GM23248 (cell line): ENCODE measurements around the gene RASEF. TPM values are rescaled to one million over a fixed set of nuclear protein-coding genes. Genes with fewer than 3 reads are reported as not detected.
"Not testable (repeated sequence)": the region's sequence is repeated elsewhere in the genome, so short reads cannot be mapped to it uniquely, and the experiment has no call there.

Source experiments
- DNase-seq: peaks from one replicate; pipeline ENCODE4 v3.0.0-alpha.2; 2015
- H2AFZ ChIP-seq: fragments of 200-600 bp; sonication (generic); 2 replicates; pipeline ENCODE4 v1.6.1; 2016; ENCODE audit warnings: antibody characterized with exemption
- H3F3A ChIP-seq: fragments of 200-600 bp; sonication (generic); 2 replicates; pipeline ENCODE4 v1.6.1; 2016; ENCODE audit warnings: mild to moderate bottlenecking, antibody characterized with exemption, mixed run types; ENCODE audit not compliant: insufficient read depth
- H3K27ac ChIP-seq: fragments of 200-600 bp; sonication (generic); 2 replicates; pipeline ENCODE4 v1.5.1; 2016; ENCODE audit warnings: mild to moderate bottlenecking
- H3K27me3 ChIP-seq: fragments of 200-600 bp; sonication (generic); replicated peaks from 2 replicates; pipeline ENCODE4 v1.6.1; 2016; ENCODE audit warnings: mild to moderate bottlenecking; ENCODE audit not compliant: insufficient read depth
- H3K36me3 ChIP-seq: fragments of 200-600 bp; sonication (generic); 2 replicates; pipeline ENCODE4 v1.6.1; 2016; ENCODE audit warnings: low read depth, mild to moderate bottlenecking
- H3K4me1 ChIP-seq: fragments of 200-600 bp; sonication (generic); 2 replicates; pipeline ENCODE4 v1.6.1; 2016; ENCODE audit warnings: mild to moderate bottlenecking; ENCODE audit not compliant: insufficient read depth
- H3K4me2 ChIP-seq: fragments of 200-600 bp; sonication (generic); one replicate; pipeline ENCODE4 v1.6.1; 2016; ENCODE audit warnings: mild to moderate bottlenecking; ENCODE audit not compliant: unreplicated experiment
- H3K4me3 ChIP-seq: fragments of 200-600 bp; sonication (generic); 2 replicates; pipeline ENCODE4 v1.5.1; 2016; ENCODE audit warnings: mild to moderate bottlenecking
- H3K79me2 ChIP-seq: fragments of 200-600 bp; sonication (generic); 2 replicates; pipeline ENCODE4 v1.6.1; 2016; ENCODE audit warnings: mild to moderate bottlenecking; ENCODE audit not compliant: insufficient read depth
- H3K9ac ChIP-seq: fragments of 200-600 bp; sonication (generic); 2 replicates; pipeline ENCODE4 v1.6.1; 2016; ENCODE audit warnings: mild to moderate bottlenecking
- H3K9me2 ChIP-seq: fragments of 200-600 bp; sonication (generic); 2 replicates; pipeline ENCODE4 v1.6.1; 2016; ENCODE audit warnings: mixed run types, mild to moderate bottlenecking, moderate library complexity; ENCODE audit not compliant: insufficient read depth
- H3K9me3 ChIP-seq: fragments of 200-600 bp; sonication (generic); one replicate; pipeline ENCODE4 v1.6.1; 2017; ENCODE audit warnings: low read depth
- H4K20me1 ChIP-seq: fragments of 200-600 bp; sonication (generic); 2 replicates; pipeline ENCODE4 v1.6.0; 2016; ENCODE audit not compliant: insufficient read depth
- EZH2 ChIP-seq: fragments of 200-600 bp; sonication (generic); IDR thresholded peaks from 2 replicates; pipeline ENCODE4 v1.6.1; 2018; ENCODE audit warnings: antibody characterized with exemption, mild to moderate bottlenecking; ENCODE audit not compliant: insufficient read depth, poor library complexity, severe bottlenecking
- EZH2phosphoT487 ChIP-seq: fragments of 200-600 bp; sonication (generic); IDR thresholded peaks from 2 replicates; pipeline ENCODE4 v1.6.1; 2018; ENCODE audit warnings: antibody characterized with exemption, moderate library complexity, mild to moderate bottlenecking, low read depth; ENCODE audit not compliant: insufficient read depth
- WGBS, 2 experiments: methylation state at CpG; one replicate each; pipeline ENCODE4 v1.1.6; 2015 to 2017; ENCODE audit warnings: low lambda C conversion rate in 2 of 2, low coverage in 1 of 2; ENCODE audit errors: missing lambda C conversion rate in 2 of 2; 5-methylcytosine and 5-hydroxymethylcytosine counted together
- in situ Hi-C: fragments of 300-500 bp; cut with MboI; formaldehyde crosslinking; loops from 2 replicates; pipeline ENCODE4 v1.15.0; 2020
- polyA plus RNA-seq: library from polyadenylated mRNA; unstranded; fragments of >200 nt; fragmentation: Nextera tagmentation; extraction: Ambion mirVana; gene quantifications from 2 replicates; pipeline ENCODE4 v1.2.1, GENCODE V29; 2016
- total RNA-seq: library from RNA; depleted of rRNA; stranded (reverse); fragments of >200 nt; shearing (Covaris generic); gene quantifications from 2 replicates; pipeline ENCODE4 v1.2.3, GENCODE V29; 2014

The RASEF gene
- total and polyA plus RNA-seq, 2 experiments from 2014 or later, result 0.11 TPM; not detected in 1

DNA sequence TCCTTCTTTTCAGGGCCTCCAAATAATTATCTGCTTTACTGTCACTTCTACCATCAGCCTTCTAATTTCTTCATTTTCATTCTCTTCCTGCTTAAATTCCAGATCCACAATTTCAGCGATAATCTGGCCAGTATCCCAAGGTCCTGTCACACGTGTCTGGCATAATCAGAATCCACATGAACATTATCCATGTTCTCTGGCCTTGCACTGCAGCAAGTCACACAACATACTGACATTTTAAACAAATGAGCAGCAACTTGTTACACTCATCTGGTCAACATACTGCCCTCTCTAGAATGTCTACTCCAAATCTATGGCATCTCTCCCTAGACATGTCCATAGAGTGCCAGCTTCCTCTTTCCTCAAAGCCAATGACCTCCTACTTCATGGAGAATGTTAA is 43.8 kb upstream of the RASEF start:
- no peak overlapping the region for H3K9ac ChIP-seq
- H3K9me3 ChIP-seq, result no peaks in the 10 kb centered on the region
- no peaks in the 10 kb centered on the region for H4K20me1 ChIP-seq
- H3F3A ChIP-seq, result no peaks in the 10 kb centered on the region
- H3K27me3 ChIP-seq, result 0 out of 2 replicates have a peak, but pooled peaks cover 7% of the 10 kb centered on the region
- no peaks in the 10 kb centered on the region for H3K79me2 ChIP-seq
- H3K27ac ChIP-seq, result no peak overlapping the region
- H3K9me2 ChIP-seq, result no peaks in the 10 kb centered on the region
- no peak overlapping the region for H3K4me2 ChIP-seq
- H3K36me3 ChIP-seq, result no peaks in the 10 kb centered on the region
- no peak for DNase-seq
- 15 to 21% methylated on average over 2 of the region's 2 CpGs for WGBS, 2 experiments
- no peak for TF ChIP-seq EZH2phosphoT487
- TF ChIP-seq EZH2, result no peak
- no peak overlapping the region for H2AFZ ChIP-seq
- no peak overlapping the region for H3K4me3 ChIP-seq
- in situ Hi-C loops, result no loop called here
- H3K4me1 ChIP-seq, result no peaks in the 10 kb centered on the region

DNA sequence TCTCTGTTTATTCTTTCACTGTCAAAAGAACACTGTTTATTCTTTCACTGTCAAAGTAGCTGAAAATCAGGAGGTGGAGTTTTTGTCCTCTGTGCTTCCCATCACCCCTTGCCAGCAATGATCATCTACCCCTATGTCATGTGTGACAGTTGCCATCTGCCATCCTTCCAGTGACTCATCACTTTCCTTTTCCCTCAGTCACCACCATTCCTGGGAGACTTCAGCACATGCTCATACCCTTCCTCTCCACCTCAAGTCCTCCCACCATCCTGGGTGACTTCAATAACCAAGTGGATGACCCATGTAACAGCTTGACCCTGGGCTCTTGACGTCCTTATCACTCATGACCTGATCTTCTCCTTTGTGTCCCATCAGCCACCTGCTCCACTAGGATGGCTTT is 43.3 kb upstream of the RASEF start:
- Histone ChIP-seq H3K9me2 (no peaks in the 10 kb centered on the region), H3K27me3 (0 out of 2 replicates have a peak, but pooled peaks cover 7% of the 10 kb centered on the region), H2AFZ (no peak overlapping the region), H3K27ac (no peak overlapping the region), H3K9ac (no peak overlapping the region), H3F3A (no peaks in the 10 kb centered on the region), H3K4me2 (no peak overlapping the region), H3K4me3 (no peak overlapping the region), H3K36me3 (no peaks in the 10 kb centered on the region), H3K79me2 (no peaks in the 10 kb centered on the region), H4K20me1 (no peaks in the 10 kb centered on the region), H3K4me1 (no peaks in the 10 kb centered on the region), H3K9me3 (no peaks in the 10 kb centered on the region)
- 25 to 30% methylated on average over 1 of the region's 1 CpG for WGBS, 2 experiments
- in situ Hi-C loops, result no loop called here
- no peak for DNase-seq
- TF ChIP-seq EZH2 (no peak), EZH2phosphoT487 (no peak)

DNA sequence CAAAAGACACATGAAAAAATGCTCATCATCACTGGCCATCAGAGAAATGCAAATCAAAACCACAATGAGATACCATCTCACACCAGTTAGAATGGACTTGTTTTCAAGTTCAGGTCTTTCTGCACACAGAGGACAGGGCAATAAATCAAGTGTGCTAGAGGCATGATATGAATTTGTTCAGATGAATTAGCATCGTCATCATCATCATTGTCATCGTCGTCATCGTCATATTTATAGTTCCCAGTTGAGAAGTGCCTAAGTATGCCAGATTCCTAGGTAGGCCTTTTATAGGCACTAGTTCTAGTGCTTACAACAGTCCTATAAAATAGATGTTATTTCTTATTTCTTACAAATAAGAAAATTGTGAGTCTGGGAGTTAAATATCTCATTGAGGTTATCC is 34.7 kb upstream of the RASEF start:
- Histone ChIP-seq H3K4me1 (no peaks in the 10 kb centered on the region), H2AFZ (no peak overlapping the region), H3K4me3 (no peak overlapping the region), H3K9me3 (no peaks in the 10 kb centered on the region), H3K27me3 (no peaks in the 10 kb centered on the region), H3K9ac (no peak overlapping the region), H3K4me2 (no peak overlapping the region), H3K27ac (no peak overlapping the region), H3K36me3 (no peaks in the 10 kb centered on the region), H4K20me1 (no peaks in the 10 kb centered on the region), H3K79me2 (no peaks in the 10 kb centered on the region), H3F3A (no peaks in the 10 kb centered on the region), H3K9me2 (no peaks in the 10 kb centered on the region)
- TF ChIP-seq EZH2phosphoT487, result no peak
- no peak for TF ChIP-seq EZH2
- in situ Hi-C loops, result no loop called here
- WGBS, 2 experiments, result 69% methylated on average over 4 of the region's 4 CpGs
- no peak for DNase-seq

DNA sequence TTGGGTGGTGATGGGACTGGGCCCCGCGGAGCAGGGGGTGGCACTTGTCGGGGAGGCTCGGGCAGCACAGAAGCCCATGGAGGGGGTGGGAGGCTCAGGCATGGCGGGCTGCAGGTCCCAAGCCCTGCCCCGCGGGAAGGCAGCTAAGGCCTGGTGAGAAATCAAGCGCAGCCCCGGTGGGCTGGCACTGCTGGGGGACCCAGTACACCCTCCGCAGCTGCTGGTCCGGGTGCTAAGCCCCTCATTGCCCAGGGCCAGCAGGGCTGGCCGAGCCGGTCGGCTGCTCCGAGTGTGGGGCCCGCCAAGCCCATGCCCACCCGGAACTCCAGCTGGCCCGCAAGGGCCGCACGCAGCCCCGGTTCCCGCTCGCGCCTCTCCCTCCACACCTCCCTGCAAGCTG is 30.4 kb upstream of the RASEF start:
- H3K4me2 ChIP-seq, H3K9me2 ChIP-seq, H3K9ac ChIP-seq, H3K27me3 ChIP-seq, H3K36me3 ChIP-seq, H3K4me3 ChIP-seq, in situ Hi-C loops, H3K4me1 ChIP-seq, H2AFZ ChIP-seq, H3K79me2 ChIP-seq, H3F3A ChIP-seq, DNase-seq, H3K9me3 ChIP-seq, H4K20me1 ChIP-seq, H3K27ac ChIP-seq: not testable (repeated sequence)
- WGBS, 2 experiments, result 66 to 78% methylated on average over 16 of the region's 24 CpGs

DNA sequence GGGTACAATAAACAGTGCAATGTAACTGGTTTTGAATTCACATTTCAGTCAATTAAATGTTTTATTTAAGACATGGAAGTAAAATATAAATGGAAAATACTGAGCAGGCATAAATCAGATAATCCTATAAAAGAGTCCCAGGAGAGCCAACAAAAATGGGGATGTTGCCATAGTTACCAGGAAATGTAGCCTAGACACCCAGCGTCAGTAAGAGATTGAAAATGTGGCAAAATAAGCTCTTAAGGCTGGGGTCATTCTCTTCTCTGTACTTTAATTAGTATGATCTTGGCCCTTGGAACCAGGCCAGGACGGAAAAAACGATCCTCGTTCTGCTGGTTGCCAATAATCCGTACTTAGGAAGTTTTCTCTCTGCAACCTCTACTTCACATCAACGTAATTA is 18.9 kb upstream of the RASEF start:
- H3K9me3 ChIP-seq, result no peaks in the 10 kb centered on the region
- H3K4me3 ChIP-seq, result no peak overlapping the region
- DNase-seq, result no peak
- no peaks in the 10 kb centered on the region for H3K36me3 ChIP-seq
- H3K4me1 ChIP-seq, result no peaks in the 10 kb centered on the region
- no peak overlapping the region for H3K4me2 ChIP-seq
- in situ Hi-C loops, result no loop called here
- no peak overlapping the region for H3K27ac ChIP-seq
- no peaks in the 10 kb centered on the region for H3K9me2 ChIP-seq
- WGBS, 2 experiments, result 58 to 67% methylated on average over 6 of the region's 6 CpGs
- peaks cover 13% of the 10 kb centered on the region; the same call in 1 of the 2 replicates for H3K27me3 ChIP-seq
- no peaks in the 10 kb centered on the region for H3F3A ChIP-seq
- TF ChIP-seq EZH2phosphoT487, result no peak
- TF ChIP-seq EZH2, result no peak
- no peaks in the 10 kb centered on the region for H4K20me1 ChIP-seq
- H2AFZ ChIP-seq, result no peak overlapping the region
- no peaks in the 10 kb centered on the region for H3K79me2 ChIP-seq
- H3K9ac ChIP-seq, result no peak overlapping the region
